Prostate gland (tissue), 2 donors: ENCODE results near the gene NPBWR2. TPM values are rescaled to one million over a fixed set of nuclear protein-coding genes. Genes with fewer than 3 reads are reported as not detected.

Experiments
- DNase-seq: peaks from one replicate; pipeline ENCODE4 v3.0.0-alpha.2; 2019; ENCODE audit warnings: low spot score
- H3K27ac ChIP-seq, 2 donors: fragments of 200-600 bp; sonication (generic); 2 replicates each; pipeline ENCODE4 v1.5.1; 2017 to 2019
- H3K27me3 ChIP-seq: fragments of 200-600 bp; sonication (generic); replicated peaks from 2 replicates; pipeline ENCODE4 v1.5.1; 2019; ENCODE audit not compliant: insufficient read depth
- H3K36me3 ChIP-seq, 2 donors: fragments of 200-600 bp; sonication (generic); 1 replicate in 1 of 2; 2 replicates in 1 of 2; pipeline versions ENCODE4 v1.5.1 to v1.8.1; 2017 to 2019
- H3K4me1 ChIP-seq: fragments of 200-600 bp; sonication (generic); replicated peaks from 2 replicates; pipeline ENCODE4 v1.5.1; 2019
- H3K4me3 ChIP-seq, 2 donors: fragments of 200-600 bp; sonication (generic); 2 replicates each; pipeline ENCODE4 v1.5.1; 2017 to 2019
- H3K9me3 ChIP-seq: fragments of 200-600 bp; sonication (generic); 2 replicates; pipeline ENCODE4 v1.5.1; 2017
- POLR2A ChIP-seq: fragments of 450-650 bp; IDR thresholded peaks from one replicate; pipeline ENCODE4 v1.6.1; 2016; ENCODE audit warnings: antibody characterized with exemption, mild to moderate bottlenecking
- POLR2AphosphoS5 ChIP-seq: sonication (generic); formaldehyde crosslinking; IDR thresholded peaks from one replicate; pipeline ENCODE4 v1.6.1; 2017; ENCODE audit warnings: antibody characterized with exemption
- WGBS: methylation state at CpG from one replicate; pipeline ENCODE4 v1.1.5; 2018; 5-methylcytosine and 5-hydroxymethylcytosine counted together
- intact Hi-C: fragments of 100-400 bp; cut with DNase I; formaldehyde crosslinking; loops from one replicate; pipeline ENCODE4 v1.14.2; 2022
- total RNA-seq, 2 donors: library from RNA; depleted of rRNA; stranded (reverse); fragments of >200 nt; gene quantifications; one replicate each; pipeline ENCODE4 v1.1.0, GENCODE V29; 2016
- TF ChIP-seq, protein P1 (sequence below), 4 experiments: fragments of 200-600 bp in 2 of 4; fragments of 450-650 bp in 2 of 4; sonication (generic) in 2 of 4; IDR thresholded peaks; 1 replicate in 3 of 4; 2 replicates in 1 of 4; pipeline ENCODE4 v1.5.1; 2016 to 2019; ENCODE audit warnings: antibody characterized with exemption in 4 of 4, mild to moderate bottlenecking in 2 of 4, moderate library complexity in 2 of 4

NPBWR2 gene
- total RNA-seq, 2 donors from 2014 or later: not detected

GRCh38 chr20:64150756-64151632, 43.6 kb upstream of the NPBWR2 start:
- intact Hi-C loops: no loop called here
- H3K4me3 ChIP-seq: no peak overlapping the region
- H3K27ac ChIP-seq: no peak overlapping the region
- DNase-seq: no peak
- H3K4me1 ChIP-seq: no peaks in the 10 kb centered on the region
- H3K9me3 ChIP-seq: no peaks in the 10 kb centered on the region
- H3K36me3 ChIP-seq: no peaks in the 10 kb centered on the region
- TF ChIP-seq, protein P1, sequence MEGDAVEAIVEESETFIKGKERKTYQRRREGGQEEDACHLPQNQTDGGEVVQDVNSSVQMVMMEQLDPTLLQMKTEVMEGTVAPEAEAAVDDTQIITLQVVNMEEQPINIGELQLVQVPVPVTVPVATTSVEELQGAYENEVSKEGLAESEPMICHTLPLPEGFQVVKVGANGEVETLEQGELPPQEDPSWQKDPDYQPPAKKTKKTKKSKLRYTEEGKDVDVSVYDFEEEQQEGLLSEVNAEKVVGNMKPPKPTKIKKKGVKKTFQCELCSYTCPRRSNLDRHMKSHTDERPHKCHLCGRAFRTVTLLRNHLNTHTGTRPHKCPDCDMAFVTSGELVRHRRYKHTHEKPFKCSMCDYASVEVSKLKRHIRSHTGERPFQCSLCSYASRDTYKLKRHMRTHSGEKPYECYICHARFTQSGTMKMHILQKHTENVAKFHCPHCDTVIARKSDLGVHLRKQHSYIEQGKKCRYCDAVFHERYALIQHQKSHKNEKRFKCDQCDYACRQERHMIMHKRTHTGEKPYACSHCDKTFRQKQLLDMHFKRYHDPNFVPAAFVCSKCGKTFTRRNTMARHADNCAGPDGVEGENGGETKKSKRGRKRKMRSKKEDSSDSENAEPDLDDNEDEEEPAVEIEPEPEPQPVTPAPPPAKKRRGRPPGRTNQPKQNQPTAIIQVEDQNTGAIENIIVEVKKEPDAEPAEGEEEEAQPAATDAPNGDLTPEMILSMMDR (IDR thresholded peaks at IDR 0.05): no peak
- no peak for TF ChIP-seq POLR2AphosphoS5
- no peak for TF ChIP-seq POLR2A
- 79% methylated on average over 13 of the region's 13 CpGs for WGBS
- H3K27me3 ChIP-seq: no peaks in the 10 kb centered on the region

- Histone ChIP-seq H3K27me3 (no peaks in the 10 kb centered on the region), H3K4me3 (no peak overlapping the region), H3K36me3 (no peaks in the 10 kb centered on the region), H3K9me3 (no peaks in the 10 kb centered on the region), H3K27ac (no peak overlapping the region), H3K4me1 (no peaks in the 10 kb centered on the region)
- WGBS: 91% methylated on average over 26 of the region's 26 CpGs
- TF ChIP-seq, protein P1 (IDR thresholded peaks at IDR 0.05): no peak
- TF ChIP-seq POLR2A: no peak
- intact Hi-C loops: no loop called here
- no peak for DNase-seq
Measured at GRCh38 chr20:64149809-64150560, 42.6 kb upstream of the NPBWR2 start.

GRCh38 chr20:64149141-64149540, 41.8 kb upstream of the NPBWR2 start:
- 93% methylated on average over 7 of the region's 7 CpGs for WGBS
- no peaks in the 10 kb centered on the region for H3K9me3 ChIP-seq
- intact Hi-C loops: no loop called here
- TF ChIP-seq, protein P1 (IDR thresholded peaks at IDR 0.05): no peak
- TF ChIP-seq POLR2A: no peak
- no peak for TF ChIP-seq POLR2AphosphoS5
- no peak overlapping the region for H3K4me3 ChIP-seq
- no peaks in the 10 kb centered on the region for H3K36me3 ChIP-seq
- H3K27ac ChIP-seq: no peak overlapping the region
- DNase-seq: no peak
- no peaks in the 10 kb centered on the region for H3K27me3 ChIP-seq
- H3K4me1 ChIP-seq: no peaks in the 10 kb centered on the region

DNA sequence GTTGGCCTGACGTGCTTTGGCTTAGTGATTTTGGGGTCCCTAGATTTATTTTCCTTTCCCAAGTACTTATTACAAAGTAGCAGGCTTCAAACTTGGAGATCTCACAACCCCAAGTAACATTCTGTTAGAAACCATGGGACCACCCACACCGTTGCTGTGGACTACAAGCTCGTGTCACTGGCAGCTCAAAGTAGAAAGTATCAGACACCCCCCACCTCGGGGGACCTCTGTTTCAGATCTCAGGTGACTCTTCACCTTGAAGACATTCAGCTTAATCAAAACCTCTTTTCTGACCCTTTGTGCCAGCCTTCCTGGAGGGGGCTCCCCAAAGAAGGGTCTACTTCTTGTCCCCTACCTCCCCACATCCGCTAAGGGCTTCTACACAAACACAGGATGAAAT, 41.2 kb upstream of the NPBWR2 start:
- no peak for DNase-seq
- WGBS: 78% methylated on average over 5 of the region's 5 CpGs
- no peaks in the 10 kb centered on the region for H3K27me3 ChIP-seq
- no peaks in the 10 kb centered on the region for H3K9me3 ChIP-seq
- no peaks in the 10 kb centered on the region for H3K4me1 ChIP-seq
- TF ChIP-seq, protein P1 (IDR thresholded peaks at IDR 0.05): no peak
- TF ChIP-seq POLR2AphosphoS5: no peak
- TF ChIP-seq POLR2A: no peak
- no peak overlapping the region for H3K4me3 ChIP-seq
- H3K36me3 ChIP-seq: no peaks in the 10 kb centered on the region
- H3K27ac ChIP-seq: no peak overlapping the region
- intact Hi-C loops: no loop called here
